ENCODE data around the gene AKAP7.

Gene AKAP7

GRCh38 chr6:131134220-131134979 lies 867 bp upstream of the AKAP7 start:
- no peak for DNase-seq

GRCh38 chr6:131134980-131135243 lies 355 bp upstream of the AKAP7 start:
- DNase-seq = no peak

- no peak for DNase-seq
These were observed 937 bp downstream of the AKAP7 start for GRCh38 chr6:131136021-131136786.

- DNase-seq = no peak
These were observed 4.3 kb downstream of the AKAP7 start for GRCh38 chr6:131139599-131139998.

GRCh38 chr6:131143319-131143718 lies 8.1 kb downstream of the AKAP7 start:
- DNase-seq = no peak

- no peak for DNase-seq
These were observed 11.6 kb downstream of the AKAP7 start for GRCh38 chr6:131146865-131147264.

- no peak for DNase-seq
These were observed 21.1 kb downstream of the AKAP7 start for GRCh38 chr6:131156411-131156810.

- DNase-seq = no peak
These were observed 24.3 kb downstream of the AKAP7 start for GRCh38 chr6:131159578-131159977.

GRCh38 chr6:131160254-131160758 lies 25.0 kb downstream of the AKAP7 start:
- DNase-seq = no peak

GRCh38 chr6:131161987-131162386 lies 26.7 kb downstream of the AKAP7 start:
- no peak for DNase-seq

- no peak for DNase-seq
These were observed 28.6 kb downstream of the AKAP7 start for GRCh38 chr6:131163886-131164285.

- DNase-seq = no peak
These were observed 29.2 kb downstream of the AKAP7 start for GRCh38 chr6:131164506-131164905.

- no peak for DNase-seq
These were observed 32.5 kb downstream of the AKAP7 start for GRCh38 chr6:131167773-131168172.

GRCh38 chr6:131169613-131170012 lies 34.3 kb downstream of the AKAP7 start:
- DNase-seq = no peak

GRCh38 chr6:131172222-131172621 lies 37.0 kb downstream of the AKAP7 start:
- no peak for DNase-seq

GRCh38 chr6:131173680-131174079 lies 38.4 kb downstream of the AKAP7 start:
- DNase-seq = no peak

- no peak for DNase-seq
These were observed 40.3 kb downstream of the AKAP7 start for GRCh38 chr6:131175564-131175963.

- no peak for DNase-seq
These were observed 42.7 kb downstream of the AKAP7 start for GRCh38 chr6:131177996-131178395.

GRCh38 chr6:131182991-131183425 lies 47.7 kb downstream of the AKAP7 start:
- DNase-seq = peak in 2 of 5 donors; percentile 27 to 36

- no peak for DNase-seq
These were observed 48.3 kb downstream of the AKAP7 start for GRCh38 chr6:131183427-131184095.

- no peak for DNase-seq
These were observed 56.3 kb downstream of the AKAP7 start for GRCh38 chr6:131191590-131191989.

GRCh38 chr6:131197716-131198115 lies 62.4 kb downstream of the AKAP7 start:
- DNase-seq = peak in 2 of 5 donors; percentile 13 to 60

GRCh38 chr6:131199568-131200272 lies 64.5 kb downstream of the AKAP7 start:
- DNase-seq = peak; percentile 38 to 95 (median 63)

All from T-helper 1 cell (primary cell).